OCI-M1 (cell line): ENCODE results near the gene SKA3.
A peak's percentile ranks its signal among the peaks of the same experiment; 100 is the strongest.
"Not testable (repeated sequence)": the region's sequence is repeated elsewhere in the genome, so short reads cannot be mapped to it uniquely, and the experiment has no call there.

Experiments used
- DNase-seq: peaks from one replicate; lab custom pipeline; 2025; lab: John Stamatoyannopoulos, UW

The SKA3 gene

DNA sequence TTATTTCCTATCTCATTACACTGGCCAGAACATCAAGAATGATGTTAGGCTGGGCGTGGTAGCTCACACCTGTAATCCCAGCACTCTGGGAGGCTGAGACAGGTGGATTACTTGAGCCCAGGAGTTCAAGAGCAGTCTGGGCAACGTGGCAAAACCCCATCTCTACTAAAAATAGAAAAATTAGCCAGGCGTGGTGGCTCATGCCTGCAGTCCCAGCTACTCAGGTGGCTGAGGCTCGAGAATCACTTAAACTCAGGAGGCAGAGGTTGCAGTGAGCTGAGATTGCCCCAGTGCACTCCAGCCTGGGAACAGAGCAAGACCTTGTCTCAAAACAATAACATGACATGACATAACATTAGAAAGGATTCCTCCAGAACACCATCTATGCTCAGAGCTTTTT lies 10.7 kb downstream of the SKA3 start:
- not testable (repeated sequence) for DNase-seq

DNA sequence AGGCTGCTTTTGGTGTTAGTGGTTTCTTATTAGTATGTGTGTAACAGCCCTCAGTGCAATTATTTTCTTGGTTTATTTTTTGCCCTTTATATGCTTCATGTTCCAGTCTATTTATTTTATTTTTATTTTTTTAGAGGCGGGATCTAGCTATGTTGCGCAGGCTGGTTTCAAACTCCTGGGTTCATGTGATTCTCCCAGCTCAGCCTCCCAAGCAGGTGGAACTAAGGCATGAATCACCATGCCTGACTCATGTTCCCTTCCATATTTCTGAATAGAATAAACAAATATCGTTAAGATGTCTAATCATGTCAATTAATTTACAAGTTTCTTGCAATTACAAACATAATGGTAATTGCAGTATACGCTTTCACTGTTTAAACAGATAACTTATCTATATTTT lies 11.7 kb downstream of the SKA3 start:
- DNase-seq, result no peak

GRCh38 chr13:21152251-21152899 lies 24.0 kb downstream of the SKA3 start:
- DNase-seq, result no peak

- DNase-seq, result peak; percentile 26
Measured at GRCh38 chr13:21150013-21150412, 26.3 kb downstream of the SKA3 start.

DNA sequence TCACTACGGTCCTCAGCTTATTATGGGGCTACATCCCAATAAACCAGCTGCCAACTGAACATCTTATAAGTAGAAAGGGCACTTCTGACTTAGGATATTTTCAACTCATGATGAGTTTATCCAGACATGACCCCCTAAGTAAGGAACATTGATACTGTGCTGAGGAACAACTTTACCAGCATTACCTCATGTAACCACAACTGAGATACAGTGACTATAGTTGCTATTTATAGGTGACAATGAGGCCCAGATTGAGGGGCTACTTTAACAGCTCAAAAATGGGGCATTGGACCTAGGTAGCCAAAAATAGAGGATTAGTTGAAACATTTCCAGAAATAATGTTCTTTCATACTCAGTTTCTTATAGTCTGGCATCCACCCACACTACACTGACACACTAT lies 26.8 kb downstream of the SKA3 start:
- DNase-seq, result peak; percentile 26

DNA sequence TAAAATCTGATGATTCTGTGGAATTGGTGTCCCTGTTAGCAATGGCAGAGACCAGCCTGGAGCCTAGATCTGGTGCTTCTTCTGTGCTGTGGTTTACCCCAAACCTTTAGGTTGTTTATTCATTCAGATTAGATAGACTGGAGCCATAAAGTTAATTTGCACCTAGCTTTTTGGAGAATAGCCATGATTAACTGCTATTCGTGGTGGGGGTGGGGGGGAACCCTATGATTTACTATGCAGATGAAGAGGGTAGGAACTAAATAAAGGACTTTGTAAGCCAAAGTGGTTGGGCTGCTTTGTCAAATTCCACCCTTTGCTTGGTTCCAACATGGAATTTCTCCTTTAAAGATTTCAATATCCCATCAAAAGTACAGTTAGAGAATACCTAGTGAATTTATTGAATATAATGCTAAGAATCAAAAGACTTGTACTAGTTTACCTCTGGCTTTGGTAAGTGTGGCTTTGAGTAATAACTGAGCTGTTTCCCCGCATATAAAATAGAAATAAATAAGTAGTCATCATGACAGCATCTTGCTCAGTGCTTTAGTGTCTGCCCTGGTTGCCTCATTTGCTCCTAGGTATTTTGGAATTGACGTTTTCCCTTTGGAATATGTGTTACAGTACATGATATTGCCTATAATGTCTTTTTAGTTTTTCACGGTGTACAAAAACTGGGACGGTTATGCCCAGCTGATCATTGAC lies 27.6 kb downstream of the SKA3 start:
- no peak for DNase-seq

GRCh38 chr13:21147827-21148226 lies 28.5 kb downstream of the SKA3 start:
- no peak for DNase-seq

GRCh38 chr13:21142766-21143165 lies 33.6 kb downstream of the SKA3 start:
- no peak for DNase-seq

GRCh38 chr13:21139374-21139773 lies 37.0 kb downstream of the SKA3 start:
- no peak for DNase-seq

DNA sequence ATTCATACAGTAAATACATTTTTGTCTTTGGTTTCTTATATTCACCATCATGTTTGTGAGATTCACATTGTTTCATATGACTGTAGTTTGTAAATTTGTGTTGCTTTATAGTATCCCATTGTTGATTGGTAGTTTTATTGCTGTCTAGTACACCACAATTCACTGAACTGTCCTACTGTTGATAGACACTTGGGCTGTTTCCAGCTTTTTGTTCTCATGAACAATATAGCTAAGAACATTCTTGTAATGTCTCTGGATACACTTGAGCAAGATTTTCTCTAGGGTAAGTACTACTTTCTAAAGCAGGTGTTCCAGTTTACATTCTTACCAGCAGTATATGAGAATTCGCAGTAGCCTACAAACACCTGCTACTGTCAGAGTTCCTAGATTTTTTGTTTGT lies 37.8 kb downstream of the SKA3 start:
- DNase-seq, result no peak

DNA sequence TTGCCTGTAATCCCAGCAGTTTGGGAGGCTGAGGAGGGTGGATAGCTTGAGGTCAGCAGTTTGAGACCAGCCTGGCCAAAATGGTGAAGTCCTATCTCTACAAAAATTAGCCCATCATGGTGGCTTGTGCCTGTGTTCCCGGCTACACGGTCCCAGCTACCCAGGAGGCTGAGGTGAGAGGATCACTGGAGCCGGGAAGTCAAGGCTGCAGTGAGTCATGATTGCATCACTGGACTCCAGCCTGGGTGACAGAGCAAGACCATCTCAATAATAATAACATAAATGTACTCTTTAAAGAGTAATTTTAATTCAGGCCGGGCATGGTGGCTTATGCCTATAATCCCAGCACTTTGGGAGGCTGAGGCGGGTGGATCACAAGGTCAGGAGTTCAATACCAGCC lies 38.7 kb downstream of the SKA3 start:
- DNase-seq, result no peak

DNA sequence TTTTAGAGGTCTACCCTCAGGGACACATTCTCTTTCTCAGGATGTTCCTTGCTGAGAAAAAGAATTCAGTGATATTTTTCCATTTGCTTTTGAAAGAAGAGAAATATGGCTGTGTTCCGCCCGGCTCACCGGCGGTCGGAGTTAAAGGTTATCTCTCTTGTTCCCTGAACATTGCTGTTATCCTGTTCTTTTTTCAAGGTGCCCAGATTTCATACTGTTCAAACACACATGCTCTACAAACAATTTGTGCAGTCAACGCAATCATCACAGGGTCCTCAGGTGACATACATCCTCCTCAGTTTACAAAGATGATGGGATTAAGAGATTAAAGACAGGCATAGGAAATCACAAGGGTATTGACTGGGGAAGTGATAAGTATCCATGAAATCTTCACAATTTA lies 40.5 kb downstream of the SKA3 start:
- not testable (repeated sequence) for DNase-seq

DNA sequence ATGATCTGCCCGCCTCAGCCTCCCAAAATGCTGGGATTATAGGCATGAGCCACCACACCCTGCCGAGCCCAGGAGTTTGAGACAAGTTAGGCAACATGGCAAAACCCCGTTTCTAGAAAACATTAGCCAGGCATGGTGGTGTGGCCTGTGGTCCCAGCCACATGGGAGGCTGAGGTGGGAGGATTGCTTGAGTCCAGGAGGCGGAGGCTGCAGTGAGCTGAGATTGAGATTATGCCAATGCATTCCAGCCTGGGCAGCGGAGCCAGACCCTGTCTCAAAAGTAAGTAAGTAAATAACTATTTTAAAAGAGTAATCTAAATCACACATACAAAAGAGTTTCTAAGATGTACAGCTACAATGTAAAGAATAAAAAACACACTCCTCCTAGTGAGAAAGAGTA lies 41.9 kb downstream of the SKA3 start:
- no peak for DNase-seq

GRCh38 chr13:21133077-21133476 lies 43.3 kb downstream of the SKA3 start:
- DNase-seq, result no peak

DNA sequence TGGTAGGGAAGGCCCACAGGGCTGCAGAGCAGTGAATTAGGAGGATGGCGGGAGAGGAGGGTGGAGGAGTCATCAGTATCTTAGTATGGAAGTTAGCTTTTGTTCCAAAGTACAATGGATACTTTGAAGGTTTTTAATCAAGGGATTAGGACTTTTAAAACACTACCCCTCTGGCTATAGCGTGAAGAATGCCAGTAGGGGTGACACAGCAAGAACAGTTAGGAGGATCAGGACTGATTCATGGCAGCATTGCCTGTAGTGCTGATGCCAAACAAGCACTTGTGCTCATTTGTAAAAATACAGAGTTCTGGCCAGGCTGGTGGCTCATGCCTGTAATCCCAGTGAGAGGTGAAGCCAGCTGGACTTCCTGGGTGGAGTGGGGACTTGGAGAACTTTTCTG lies 46.2 kb downstream of the SKA3 start:
- no peak for DNase-seq

- DNase-seq, result no peak
Measured at GRCh38 chr13:21124852-21125251, 51.5 kb downstream of the SKA3 start.

DNA sequence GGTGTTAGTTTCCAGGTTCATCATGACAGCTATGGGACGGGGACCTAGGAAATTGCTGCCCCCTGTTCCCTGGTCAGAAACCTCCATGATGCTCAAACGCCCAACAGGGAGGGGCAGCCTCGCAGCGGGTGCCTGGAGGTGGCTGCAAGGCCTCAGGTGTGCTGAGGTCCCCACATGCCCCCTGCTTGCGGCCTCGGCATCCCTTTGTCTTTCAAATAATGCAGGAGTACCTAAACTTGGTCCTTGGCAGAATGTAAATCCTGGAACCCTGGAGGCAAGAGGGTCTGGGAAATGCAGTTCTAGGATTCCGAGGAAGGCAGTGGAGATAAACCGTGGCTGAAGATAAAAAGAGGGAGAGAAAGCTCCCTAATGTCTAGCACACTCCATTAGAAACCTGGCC lies 52.4 kb downstream of the SKA3 start:
- no peak for DNase-seq

DNA sequence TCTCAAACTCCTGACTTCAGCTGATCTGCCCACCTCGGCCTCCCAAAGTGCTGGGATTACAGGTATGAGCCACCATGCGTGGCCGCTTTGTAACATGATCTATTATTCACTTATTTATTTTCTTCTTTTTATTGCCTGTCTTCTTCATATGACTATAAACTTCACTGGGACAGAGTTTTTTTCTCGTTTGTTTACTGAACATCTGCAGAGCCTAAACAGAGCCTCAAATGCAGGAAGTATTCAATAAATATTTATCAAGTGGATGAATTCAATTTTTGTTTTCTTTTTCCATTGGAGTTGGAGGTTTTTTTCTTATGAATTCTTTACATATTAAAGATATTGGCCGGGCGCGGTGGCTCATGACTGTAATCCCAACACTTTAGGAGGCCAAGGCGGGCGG lies 54.7 kb downstream of the SKA3 start:
- no peak for DNase-seq

GRCh38 chr13:21120191-21120590 lies 56.2 kb downstream of the SKA3 start:
- peak; percentile 1 for DNase-seq

DNA sequence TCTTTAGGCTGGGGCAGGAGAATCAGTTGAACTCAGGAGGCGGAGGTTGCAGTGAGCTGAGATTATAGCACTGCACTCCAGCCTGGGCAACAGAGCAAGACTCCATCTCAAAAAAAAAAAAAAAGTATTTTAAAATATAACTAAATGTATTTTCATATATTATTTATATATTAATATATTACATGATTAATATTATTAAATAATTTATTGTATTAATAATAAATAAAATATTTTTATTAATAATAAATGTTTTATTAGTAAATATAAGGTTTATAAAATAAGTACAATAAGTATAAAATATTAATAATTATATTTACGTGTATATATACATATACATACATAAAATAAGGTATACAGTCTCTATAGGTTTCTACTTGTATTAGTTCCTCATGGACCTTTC lies 56.8 kb downstream of the SKA3 start:
- DNase-seq, result no peak

GRCh38 chr13:21118180-21118579 lies 58.2 kb downstream of the SKA3 start:
- DNase-seq, result no peak

- no peak for DNase-seq
Measured at GRCh38 chr13:21117104-21117809, 59.1 kb downstream of the SKA3 start.

GRCh38 chr13:21116141-21116540 lies 60.2 kb downstream of the SKA3 start:
- no peak for DNase-seq
